ENCODE results near the gene POLE4. TPM values are rescaled to one million over a fixed set of nuclear protein-coding genes. Genes with fewer than 3 reads are reported as not detected.

Gene POLE4
- 58.9 TPM for polyA plus RNA-seq (2012; ENCODE audit: low read depth, missing spikeins)

GRCh38 chr2:74958274-74959105, at the start of gene POLE4:
Gene POLE4, plus strand, starts transcription at chr2:74958643. Its CDS starts 37 bp downstream, at chr2:74958680.
- DNase-seq (ENCODE audit: insufficient read length, low spot score) (peak; percentile 68), FAIRE-seq (peak; percentile 98)
- TF ChIP-seq POU2F2 (IDR thresholded peaks at IDR 0.05; ENCODE audit: low read depth, low read length) (peak; percentile 23; the same call in 1 of the 2 replicates), PAX5 (IDR thresholded peaks at IDR 0.05; ENCODE audit: insufficient read depth, low read length, severe bottlenecking) (no peak), POLR2A (IDR thresholded peaks at IDR 0.05; ENCODE audit: low read depth, low read length) (peak; percentile 92), TAF1 (IDR thresholded peaks at IDR 0.05; ENCODE audit: low read depth, low read length) (peak; percentile 82), POLR2AphosphoS5 (IDR thresholded peaks at IDR 0.05; ENCODE audit: low read depth, low read length) (peak; percentile 96), SPI1 (IDR thresholded peaks at IDR 0.05; ENCODE audit: low read depth, low read length) (no peak)

GRCh38 chr2:74908748-74909444, 49.5 kb upstream of the POLE4 start:
- TF ChIP-seq POLR2AphosphoS5 (IDR thresholded peaks at IDR 0.05; ENCODE audit: low read depth, low read length) (no peak), PAX5 (IDR thresholded peaks at IDR 0.05; ENCODE audit: insufficient read depth, low read length, severe bottlenecking) (no peak), POU2F2 (IDR thresholded peaks at IDR 0.05; ENCODE audit: low read depth, low read length) (no peak), TAF1 (IDR thresholded peaks at IDR 0.05; ENCODE audit: low read depth, low read length) (no peak), POLR2A (IDR thresholded peaks at IDR 0.05; ENCODE audit: low read depth, low read length) (no peak), SPI1 (IDR thresholded peaks at IDR 0.05; ENCODE audit: low read depth, low read length) (no peak)
- FAIRE-seq = no peak
- no peak for DNase-seq (ENCODE audit: insufficient read length, low spot score)

- DNase-seq (ENCODE audit: insufficient read length, low spot score) (no peak), FAIRE-seq (no peak)
- no peak for TF ChIP-seq TAF1 (IDR thresholded peaks at IDR 0.05; ENCODE audit: low read depth, low read length)
- TF ChIP-seq POLR2A (IDR thresholded peaks at IDR 0.05; ENCODE audit: low read depth, low read length) = no peak
- no peak for TF ChIP-seq PAX5 (IDR thresholded peaks at IDR 0.05; ENCODE audit: insufficient read depth, low read length, severe bottlenecking)
- TF ChIP-seq SPI1 (IDR thresholded peaks at IDR 0.05; ENCODE audit: low read depth, low read length) = no peak
- no peak for TF ChIP-seq POLR2AphosphoS5 (IDR thresholded peaks at IDR 0.05; ENCODE audit: low read depth, low read length)
- no peak for TF ChIP-seq POU2F2 (IDR thresholded peaks at IDR 0.05; ENCODE audit: low read depth, low read length)
Observed at GRCh38 chr2:74910245-74910644, 48.2 kb upstream of the POLE4 start.

GRCh38 chr2:74911061-74911460, 47.4 kb upstream of the POLE4 start:
- FAIRE-seq (no peak), DNase-seq (ENCODE audit: insufficient read length, low spot score) (no peak)
- TF ChIP-seq POU2F2 (IDR thresholded peaks at IDR 0.05; ENCODE audit: low read depth, low read length) (no peak), POLR2A (IDR thresholded peaks at IDR 0.05; ENCODE audit: low read depth, low read length) (no peak), PAX5 (IDR thresholded peaks at IDR 0.05; ENCODE audit: insufficient read depth, low read length, severe bottlenecking) (no peak), SPI1 (IDR thresholded peaks at IDR 0.05; ENCODE audit: low read depth, low read length) (no peak), TAF1 (IDR thresholded peaks at IDR 0.05; ENCODE audit: low read depth, low read length) (no peak), POLR2AphosphoS5 (IDR thresholded peaks at IDR 0.05; ENCODE audit: low read depth, low read length) (no peak)

GRCh38 chr2:74915743-74916142, 42.7 kb upstream of the POLE4 start:
- TF ChIP-seq SPI1 (IDR thresholded peaks at IDR 0.05; ENCODE audit: low read depth, low read length) (no peak), TAF1 (IDR thresholded peaks at IDR 0.05; ENCODE audit: low read depth, low read length) (no peak), PAX5 (IDR thresholded peaks at IDR 0.05; ENCODE audit: insufficient read depth, low read length, severe bottlenecking) (no peak), POU2F2 (IDR thresholded peaks at IDR 0.05; ENCODE audit: low read depth, low read length) (no peak), POLR2A (IDR thresholded peaks at IDR 0.05; ENCODE audit: low read depth, low read length) (no peak), POLR2AphosphoS5 (IDR thresholded peaks at IDR 0.05; ENCODE audit: low read depth, low read length) (no peak)
- no peak for FAIRE-seq
- DNase-seq (ENCODE audit: insufficient read length, low spot score) = no peak

GRCh38 chr2:74916394-74916793, 42.0 kb upstream of the POLE4 start:
- TF ChIP-seq SPI1 (IDR thresholded peaks at IDR 0.05; ENCODE audit: low read depth, low read length) (no peak), POLR2A (IDR thresholded peaks at IDR 0.05; ENCODE audit: low read depth, low read length) (no peak), TAF1 (IDR thresholded peaks at IDR 0.05; ENCODE audit: low read depth, low read length) (no peak), POU2F2 (IDR thresholded peaks at IDR 0.05; ENCODE audit: low read depth, low read length) (no peak), POLR2AphosphoS5 (IDR thresholded peaks at IDR 0.05; ENCODE audit: low read depth, low read length) (no peak), PAX5 (IDR thresholded peaks at IDR 0.05; ENCODE audit: insufficient read depth, low read length, severe bottlenecking) (no peak)
- FAIRE-seq (no peak), DNase-seq (ENCODE audit: insufficient read length, low spot score) (no peak)

- no peak for FAIRE-seq
Observed at GRCh38 chr2:74917702-74918619, 40.5 kb upstream of the POLE4 start.

GRCh38 chr2:74919827-74920226, 38.6 kb upstream of the POLE4 start:
- DNase-seq (ENCODE audit: insufficient read length, low spot score) (peak; percentile 67), FAIRE-seq (no peak)
- TF ChIP-seq POLR2A (IDR thresholded peaks at IDR 0.05; ENCODE audit: low read depth, low read length) (no peak), POU2F2 (IDR thresholded peaks at IDR 0.05; ENCODE audit: low read depth, low read length) (no peak), POLR2AphosphoS5 (IDR thresholded peaks at IDR 0.05; ENCODE audit: low read depth, low read length) (no peak), SPI1 (IDR thresholded peaks at IDR 0.05; ENCODE audit: low read depth, low read length) (no peak), TAF1 (IDR thresholded peaks at IDR 0.05; ENCODE audit: low read depth, low read length) (no peak), PAX5 (IDR thresholded peaks at IDR 0.05; ENCODE audit: insufficient read depth, low read length, severe bottlenecking) (no peak)

More at GRCh38 chr2:74917702-74918619, 40.5 kb upstream of the POLE4 start:
- no peak for DNase-seq (ENCODE audit: insufficient read length, low spot score)
- TF ChIP-seq PAX5 (IDR thresholded peaks at IDR 0.05; ENCODE audit: insufficient read depth, low read length, severe bottlenecking) = no peak
- TF ChIP-seq POLR2AphosphoS5 (IDR thresholded peaks at IDR 0.05; ENCODE audit: low read depth, low read length) = no peak
- no peak for TF ChIP-seq POLR2A (IDR thresholded peaks at IDR 0.05; ENCODE audit: low read depth, low read length)
- TF ChIP-seq SPI1 (IDR thresholded peaks at IDR 0.05; ENCODE audit: low read depth, low read length) = no peak
- no peak for TF ChIP-seq POU2F2 (IDR thresholded peaks at IDR 0.05; ENCODE audit: low read depth, low read length)
- TF ChIP-seq TAF1 (IDR thresholded peaks at IDR 0.05; ENCODE audit: low read depth, low read length) = no peak
